HG02870 (cell line): ENCODE measurements around the gene SLC6A3.

Experiments used
- ATAC-seq: cut with Tn5 transposase; IDR thresholded peaks from one replicate; pipeline ENCODE4 v1.9.1; 2021; ENCODE audit warnings: mild to moderate bottlenecking, moderate library complexity; ENCODE audit not compliant: unreplicated experiment

Gene SLC6A3

DNA sequence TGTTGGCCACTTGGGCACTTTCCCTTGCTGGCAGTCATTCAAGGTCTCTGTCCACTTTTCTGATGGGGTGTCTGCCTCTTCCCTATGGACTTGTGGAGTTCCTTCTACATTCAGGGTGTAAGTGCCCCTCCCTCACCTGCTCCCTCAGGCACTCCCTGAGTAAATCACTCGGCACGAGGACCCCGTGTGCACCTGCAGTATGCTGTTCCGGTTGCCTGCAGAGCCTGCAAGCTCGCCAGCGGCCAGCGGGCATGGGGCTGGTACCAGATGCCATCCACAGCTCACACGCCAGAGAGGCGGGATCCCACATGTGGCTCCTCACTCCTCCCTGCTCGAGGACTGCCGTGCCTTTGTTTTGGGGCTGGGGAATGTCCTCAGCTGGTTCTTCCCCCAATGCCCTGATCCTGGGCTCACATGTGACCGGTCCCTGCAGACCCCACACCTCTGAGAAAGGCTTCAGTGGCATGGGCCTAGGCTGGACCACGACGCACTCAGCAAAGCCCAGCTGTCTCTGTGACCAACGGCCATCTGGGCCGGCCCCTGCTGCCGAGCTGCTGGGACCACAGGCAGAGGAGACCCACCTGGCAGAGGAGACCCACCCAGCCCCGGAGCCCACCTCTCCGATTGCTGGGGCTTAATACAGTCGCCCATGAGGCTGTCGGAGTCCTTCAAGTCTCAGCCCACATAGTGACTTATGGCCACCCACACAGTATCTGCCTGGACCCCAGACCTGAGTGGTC is 54.2 kb downstream of the SLC6A3 start:
- ATAC-seq = no peak

DNA sequence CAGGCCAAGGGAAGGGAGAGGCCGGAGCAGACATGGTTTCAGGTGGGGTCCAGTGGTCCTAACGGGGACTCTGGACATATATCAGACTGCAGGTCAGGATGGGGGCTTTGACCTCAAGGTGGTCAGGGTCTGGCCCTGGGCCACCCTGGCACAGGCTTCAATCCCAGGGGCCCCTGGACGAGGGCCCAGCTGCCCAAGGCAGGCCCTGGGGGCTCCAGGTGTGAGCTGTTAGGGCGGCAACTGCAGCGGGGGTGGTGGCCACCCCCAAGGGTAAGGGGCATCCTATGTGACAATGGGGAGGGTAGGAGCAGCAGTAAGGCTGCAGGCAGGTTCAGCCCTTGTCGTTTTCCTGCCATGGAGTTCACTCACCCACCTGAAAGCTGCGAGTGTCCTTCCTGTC is 54.9 kb downstream of the SLC6A3 start:
- ATAC-seq = no peak

DNA sequence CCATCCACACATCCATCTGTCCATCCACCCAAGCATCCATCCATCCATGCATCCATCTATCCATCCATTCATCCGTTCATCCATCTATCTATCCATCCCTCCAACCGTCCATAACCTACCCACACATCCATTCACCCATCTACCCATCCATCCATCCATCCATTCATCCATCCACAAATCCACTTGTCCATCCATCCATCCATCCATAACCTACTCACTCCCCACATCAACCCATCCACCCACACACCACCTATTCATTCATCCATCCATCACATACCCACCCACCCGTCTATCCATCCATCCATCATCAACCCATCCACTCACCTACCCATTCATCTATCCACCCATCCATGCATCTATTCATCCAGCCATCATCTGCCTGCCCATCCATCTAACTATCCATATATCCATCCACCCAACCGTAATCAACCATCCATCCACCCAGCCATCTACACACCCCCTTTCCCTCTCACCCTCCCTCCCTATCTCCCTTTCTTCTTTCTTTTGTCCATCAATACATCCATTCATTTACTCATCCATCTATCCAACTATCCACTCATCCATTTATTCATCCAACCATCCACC is 56.8 kb downstream of the SLC6A3 start:
- ATAC-seq = no peak

DNA sequence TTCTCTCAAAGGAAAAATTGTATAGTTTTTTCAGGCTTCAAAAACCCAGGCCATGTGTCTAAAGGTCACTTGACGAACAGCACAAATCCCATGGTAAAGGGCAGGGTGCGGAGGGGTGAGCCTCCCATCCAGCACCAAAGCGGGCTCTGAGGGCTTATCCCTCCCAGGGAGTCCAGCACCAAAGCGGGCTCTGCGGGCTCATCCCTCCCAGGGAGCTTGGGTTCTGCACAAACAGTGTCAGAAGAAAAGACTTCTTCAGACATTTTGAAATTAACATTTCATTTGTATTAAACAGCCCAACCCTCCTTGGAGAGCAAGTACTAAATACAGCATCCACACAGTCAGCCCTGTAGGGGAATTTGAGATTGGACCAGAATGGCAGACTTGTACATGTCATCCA is 57.4 kb downstream of the SLC6A3 start:
- no peak for ATAC-seq

DNA sequence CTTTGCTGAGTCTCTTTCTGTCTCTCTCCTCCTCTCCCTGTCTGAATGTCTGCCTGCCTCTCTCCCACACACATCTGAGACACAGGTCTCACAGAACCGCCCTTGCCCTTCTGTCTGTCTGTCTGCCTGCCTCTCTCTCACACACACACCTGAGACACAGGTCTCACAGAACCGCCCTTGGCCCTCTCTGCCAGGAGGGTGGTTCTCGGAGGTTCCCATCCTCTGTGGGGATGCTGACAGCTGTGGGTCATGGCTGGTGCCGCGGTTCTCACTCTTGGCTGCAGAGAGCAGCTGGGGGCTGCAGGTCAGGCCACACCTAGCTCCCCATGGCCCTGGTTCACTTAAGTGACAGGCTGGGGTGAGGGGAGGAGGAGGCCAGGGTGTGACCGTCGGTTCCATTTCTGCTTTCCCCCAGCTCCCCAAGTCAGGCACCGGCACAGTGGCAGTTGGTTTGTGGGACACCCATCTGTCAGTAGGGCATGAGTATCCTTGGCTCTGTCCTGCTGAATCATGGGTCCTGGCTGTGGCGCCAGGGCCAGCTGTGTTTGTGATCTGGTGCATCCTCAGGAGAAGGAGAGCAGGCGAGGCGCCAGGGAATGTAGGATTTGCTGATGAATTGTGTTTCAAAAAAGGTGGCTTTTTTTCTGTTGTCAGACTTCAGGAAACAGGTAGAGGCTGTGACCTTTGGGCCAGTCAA is 58.0 kb downstream of the SLC6A3 start:
- no peak for ATAC-seq

DNA sequence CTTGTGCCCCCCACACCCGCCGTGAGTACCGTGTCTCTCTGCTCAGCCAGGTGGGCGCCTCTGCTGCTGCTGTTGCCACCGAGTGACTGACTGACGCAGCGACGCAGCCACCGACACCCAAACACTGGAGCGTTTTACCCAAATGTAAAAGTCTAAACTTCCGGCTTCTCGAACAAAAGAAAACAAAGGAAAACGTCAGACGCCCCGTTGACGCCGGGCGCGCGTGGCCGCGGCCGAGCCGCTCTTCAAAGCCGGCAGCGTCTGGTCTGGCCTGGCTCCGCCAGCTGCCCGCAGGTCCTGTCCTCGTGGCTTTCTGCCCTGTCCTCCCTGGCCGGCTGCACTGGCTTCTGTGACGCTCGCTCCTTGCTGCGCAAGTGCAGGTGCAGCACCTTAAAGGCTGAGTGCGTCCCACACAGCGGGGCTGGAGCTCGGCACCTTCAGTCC is 58.9 kb downstream of the SLC6A3 start:
- peak; percentile 40 for ATAC-seq

DNA sequence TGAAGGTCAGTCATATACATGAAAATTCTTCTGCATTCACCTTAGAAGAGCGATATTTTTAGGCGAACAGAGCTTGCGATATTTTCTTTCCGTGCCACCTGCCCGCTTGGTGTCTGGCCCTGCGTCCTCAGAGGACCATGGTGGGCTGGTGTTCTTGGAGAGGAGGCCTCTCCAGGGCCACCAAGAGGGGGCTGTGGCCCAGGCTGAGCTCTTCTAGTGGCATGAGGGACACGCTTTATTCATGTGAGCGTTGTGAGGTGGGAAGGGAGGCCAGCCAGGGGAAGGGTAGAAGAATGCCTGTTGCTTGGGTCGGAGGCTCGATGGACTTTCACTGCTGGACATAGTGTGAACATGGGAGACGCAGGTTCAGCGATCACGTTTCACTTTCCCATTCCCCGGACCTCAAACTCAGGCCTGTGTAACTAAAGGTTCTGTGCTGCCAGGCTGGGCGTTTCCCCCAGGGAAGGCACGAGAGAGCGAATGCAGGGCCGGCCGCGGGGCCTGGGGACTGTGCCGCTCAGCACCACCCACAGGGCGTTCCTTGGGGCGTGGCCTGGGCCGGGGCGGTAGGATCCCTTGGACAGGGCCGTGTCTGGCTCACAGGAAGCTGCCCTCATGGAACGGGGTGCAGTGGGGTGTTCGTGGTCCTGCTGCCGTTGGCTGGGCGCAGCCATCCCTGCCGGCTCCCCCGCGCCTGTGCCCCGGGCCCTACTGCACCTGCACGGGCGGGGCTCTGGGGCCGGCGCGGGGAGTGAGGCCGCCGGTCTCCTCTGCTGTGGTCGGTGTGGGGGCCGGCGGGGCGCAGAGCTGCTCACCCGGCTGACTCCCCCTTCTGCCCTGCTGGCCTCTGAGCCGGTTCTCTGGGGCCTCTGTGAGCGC is 59.6 kb downstream of the SLC6A3 start:
- peak; percentile 94 for ATAC-seq

DNA sequence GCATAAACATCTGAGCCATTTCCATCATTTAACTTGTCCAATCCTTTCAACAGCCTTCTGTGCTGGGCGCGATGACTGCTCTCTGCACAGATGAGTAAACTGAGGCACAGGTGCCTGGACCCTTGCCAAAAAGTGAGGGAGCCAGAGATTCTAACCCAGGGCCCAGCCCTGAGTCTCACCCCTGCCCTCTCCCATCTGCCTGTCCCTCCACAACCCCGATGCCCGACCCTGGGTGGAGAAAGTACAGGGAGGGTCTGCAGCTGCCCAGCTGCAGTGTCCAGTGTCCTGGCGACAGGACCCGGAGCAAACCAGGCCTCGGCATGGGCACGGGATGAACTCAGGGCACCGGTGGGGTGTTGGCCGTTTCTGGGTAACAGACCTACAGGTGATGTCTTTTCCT is 60.7 kb downstream of the SLC6A3 start:
- ATAC-seq = no peak

DNA sequence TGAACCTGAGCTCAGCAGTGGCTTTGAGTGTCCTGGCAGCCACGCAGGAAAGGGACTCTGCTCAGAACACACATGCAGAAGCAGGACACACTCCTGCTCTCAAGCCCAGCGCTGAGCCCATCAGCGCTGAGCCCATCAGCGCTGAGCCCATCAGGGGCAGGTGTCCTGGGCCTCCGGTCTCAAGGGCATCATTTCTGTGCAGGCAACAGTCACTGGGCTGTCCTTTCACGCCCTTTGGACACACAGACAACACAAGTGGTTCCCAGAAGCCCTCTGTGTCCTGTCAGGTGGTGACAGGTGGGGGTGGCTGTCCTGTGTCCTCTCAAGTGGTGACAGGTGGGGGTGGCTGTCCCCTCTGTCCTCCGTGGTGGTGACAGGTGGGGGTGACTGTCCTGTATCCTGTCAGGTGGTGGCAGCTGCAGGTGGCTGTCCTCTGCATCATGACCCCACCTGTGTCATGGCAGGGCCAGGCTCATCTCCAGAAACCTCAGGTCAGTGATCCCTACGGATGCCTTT is 61.3 kb downstream of the SLC6A3 start:
- ATAC-seq = no peak

DNA sequence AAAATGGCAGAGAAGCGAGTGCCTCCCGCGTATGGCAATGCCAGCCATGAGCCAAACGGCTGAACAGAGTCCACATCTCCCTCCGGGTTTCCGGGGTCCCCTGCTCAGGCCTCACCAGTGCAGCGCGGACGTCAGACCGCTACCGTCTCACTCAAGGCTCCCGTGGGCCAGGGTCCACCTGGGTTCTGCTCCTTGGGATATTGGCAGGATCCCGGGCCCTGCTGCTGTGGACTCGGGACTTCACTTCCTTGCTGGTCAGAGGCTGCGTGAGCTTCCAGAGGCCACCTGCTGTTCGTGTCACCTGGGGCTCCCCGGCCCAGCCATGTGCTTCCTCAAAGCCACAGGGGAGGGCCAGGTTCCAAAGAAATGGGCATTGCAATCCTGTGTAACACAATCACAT is 61.9 kb downstream of the SLC6A3 start:
- no peak for ATAC-seq

DNA sequence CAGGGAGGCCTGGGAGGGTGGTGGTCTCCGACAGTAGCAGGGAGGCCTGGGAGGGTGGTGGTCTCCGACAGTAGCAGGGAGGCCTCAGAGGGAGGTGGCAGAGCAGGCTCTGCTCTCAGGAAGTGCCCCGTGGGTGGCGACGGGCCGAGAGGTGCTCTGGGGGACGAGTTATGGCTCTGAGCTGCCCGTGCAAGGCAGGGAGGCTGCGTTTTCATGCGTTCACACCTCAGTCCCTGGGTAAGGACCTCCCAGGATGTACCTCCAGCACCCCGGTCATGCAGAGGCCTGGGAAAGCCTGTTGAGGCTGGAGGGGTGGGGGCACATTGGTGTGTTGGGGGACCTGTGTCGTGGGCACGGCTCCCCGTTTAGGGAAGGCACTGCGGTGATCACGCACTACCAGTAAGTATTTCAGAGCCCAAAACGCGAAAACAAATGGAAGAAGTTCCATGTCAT is 63.0 kb downstream of the SLC6A3 start:
- no peak for ATAC-seq

DNA sequence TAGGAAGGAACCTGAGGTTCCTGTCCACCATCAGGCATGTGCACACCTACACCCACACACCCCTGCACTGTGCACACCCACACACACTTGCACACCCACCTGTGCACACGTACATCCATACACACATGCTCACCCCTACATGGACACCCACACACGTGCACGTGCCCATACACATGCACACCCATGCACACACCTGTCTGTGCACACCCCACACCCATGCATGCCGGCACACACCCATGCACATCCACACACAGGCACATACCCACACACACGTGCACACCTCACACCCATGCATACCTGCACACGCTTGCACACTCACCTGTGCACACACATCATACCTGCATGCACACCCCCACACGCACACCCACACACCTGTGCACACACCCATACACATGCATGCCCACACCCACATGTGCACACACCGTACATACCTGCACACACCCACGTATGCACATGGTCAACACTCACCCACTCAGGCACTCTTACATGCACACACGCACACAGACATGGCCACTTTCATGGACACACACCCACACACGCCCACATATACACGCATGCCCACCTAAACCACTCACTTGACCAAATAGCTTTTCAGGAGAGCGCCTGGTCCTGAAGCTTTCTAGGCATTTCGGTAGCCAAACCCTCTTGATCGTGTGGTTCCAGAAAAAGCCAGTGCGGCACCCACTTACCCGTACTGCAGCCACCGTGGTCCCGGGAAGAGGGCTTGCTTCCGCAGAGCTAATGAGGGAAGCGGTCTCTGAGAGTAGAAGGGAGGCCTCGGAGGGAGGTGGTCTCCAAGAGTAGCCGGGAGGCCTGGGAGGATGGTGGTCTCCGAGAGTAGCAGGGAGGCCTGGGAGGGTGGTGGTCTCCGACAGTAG is 63.6 kb downstream of the SLC6A3 start:
- ATAC-seq = no peak

DNA sequence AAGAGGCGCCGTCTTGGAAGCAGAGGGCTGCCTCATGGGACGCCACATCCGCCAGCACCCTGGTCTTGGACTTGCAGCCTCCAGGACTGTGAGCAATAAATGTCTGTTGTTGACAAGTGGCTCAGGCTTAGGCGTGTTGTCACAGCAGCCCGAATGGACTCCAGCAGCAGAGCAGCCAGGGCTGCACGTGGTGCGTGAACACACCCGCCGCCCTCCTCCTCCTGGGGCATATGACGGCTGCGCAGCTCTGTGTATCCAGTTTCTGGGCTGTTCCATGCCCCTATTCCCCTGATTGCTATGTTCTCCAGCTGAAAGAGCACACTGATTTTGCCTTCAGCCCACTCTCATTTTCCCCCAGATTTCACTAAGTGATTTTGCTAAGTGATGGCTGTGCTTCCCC is 64.3 kb downstream of the SLC6A3 start:
- ATAC-seq = no peak

DNA sequence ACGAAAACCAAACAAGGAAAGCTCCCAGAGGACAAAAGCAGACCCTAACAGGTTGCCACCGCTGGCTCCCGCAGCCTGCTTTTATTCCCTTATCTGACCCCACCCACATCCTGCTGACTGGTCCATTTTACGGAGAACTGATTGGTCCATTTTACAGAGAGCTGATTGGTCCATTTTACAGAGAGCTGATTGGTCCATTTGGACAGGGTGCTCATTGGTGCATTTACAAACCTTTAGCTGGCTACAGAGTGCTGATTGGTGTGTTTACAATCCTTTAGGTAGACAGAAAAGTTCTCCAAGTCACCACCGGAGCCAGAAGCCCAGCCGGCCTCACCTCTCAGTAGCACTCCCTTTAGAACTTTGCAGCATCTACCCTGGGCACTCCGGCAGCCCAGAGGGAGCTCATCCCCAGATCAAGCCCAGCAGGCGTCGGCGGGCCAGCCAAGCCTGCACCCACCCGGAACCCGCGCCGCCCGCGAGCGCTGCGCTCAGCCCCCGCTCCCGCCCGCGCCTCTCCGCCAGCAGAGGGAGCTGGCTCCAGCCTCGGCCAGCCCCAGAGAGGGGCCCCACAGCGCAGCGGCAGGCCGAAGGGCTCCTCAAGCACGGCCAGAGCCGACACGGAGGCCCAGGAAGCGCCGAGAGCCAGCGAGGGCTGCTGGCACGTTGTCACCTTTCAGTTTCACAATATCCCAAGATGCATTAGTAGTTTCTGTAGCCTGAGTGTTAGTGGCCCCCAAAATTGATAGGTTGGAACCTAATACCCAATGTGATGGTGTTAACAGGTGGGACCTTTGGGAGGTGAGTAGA is 65.0 kb downstream of the SLC6A3 start:
- peak; percentile 56 for ATAC-seq

DNA sequence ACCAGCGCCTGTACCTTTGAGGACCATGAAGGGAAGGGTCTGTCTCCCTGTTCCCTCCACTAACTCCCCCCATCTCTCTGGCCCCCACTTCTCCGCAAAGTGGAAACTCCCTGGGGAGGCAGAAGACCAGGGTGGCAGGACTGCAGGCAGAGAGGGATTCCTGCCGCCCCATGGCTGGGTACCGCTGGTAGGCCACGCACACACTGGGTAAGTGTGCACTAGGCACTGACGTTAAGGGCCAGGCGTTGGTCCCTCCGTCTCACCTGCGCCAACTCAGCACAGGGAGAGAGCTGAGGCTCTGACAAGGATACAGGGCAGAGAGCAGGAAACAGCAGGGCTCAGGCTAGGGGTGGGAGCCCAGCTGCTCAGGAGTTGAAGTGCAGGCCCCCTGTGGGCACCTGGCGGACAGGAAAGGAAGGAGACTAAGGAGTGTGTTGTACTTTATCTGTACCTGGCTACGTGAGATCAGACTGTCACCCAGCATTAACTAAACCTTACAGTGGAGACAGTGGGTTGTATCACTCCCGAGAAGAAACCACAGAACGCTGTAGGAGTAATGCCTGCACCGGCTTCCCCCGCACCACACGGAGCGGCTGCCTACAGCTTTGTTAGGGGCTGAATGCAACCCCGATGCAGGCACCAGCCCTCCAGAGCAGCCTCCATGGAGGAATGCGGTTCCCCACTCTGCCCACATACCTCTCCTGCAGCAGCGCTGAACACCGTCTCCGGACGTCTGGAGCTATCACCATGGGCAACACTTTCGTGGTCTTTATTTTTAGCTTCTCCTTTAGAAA is 66.2 kb downstream of the SLC6A3 start:
- no peak for ATAC-seq

DNA sequence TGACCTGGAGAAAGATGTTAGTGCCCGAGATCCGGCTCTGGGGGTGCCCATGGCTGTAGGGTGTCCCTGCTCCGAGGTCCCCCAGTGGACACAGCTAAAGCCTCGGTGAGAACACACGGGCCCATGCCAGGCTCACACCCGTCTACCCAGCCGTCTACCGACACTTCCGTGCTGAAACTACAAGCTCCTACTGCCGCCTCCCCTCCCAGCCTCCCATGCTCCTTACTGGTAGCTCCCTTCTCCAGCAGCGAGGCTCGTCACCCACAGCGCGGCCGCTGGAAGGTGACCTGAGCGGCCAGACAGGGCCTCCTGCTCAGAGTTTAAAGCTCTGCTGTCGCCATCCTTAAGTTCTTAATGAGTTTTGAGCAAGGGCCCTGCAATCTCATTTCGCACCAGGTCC is 67.1 kb downstream of the SLC6A3 start:
- no peak for ATAC-seq

DNA sequence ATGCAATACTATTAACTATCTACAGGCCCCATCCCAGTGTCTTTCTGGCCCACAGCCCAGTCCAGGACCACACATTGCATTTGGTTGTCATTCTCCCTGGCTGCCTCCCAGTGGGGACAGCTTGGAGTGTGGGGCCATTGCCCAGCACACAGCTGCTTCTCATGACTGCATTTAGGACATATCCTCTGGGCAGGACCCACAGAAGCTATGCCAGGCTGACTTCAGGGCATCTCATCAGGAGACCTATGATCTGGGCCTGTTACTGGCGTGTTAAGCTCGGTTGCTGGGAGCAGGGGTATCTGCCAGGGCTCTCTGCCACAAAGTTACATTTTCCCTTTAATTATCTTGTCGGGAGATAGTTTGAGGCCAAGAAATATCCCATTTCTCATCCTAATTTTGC is 68.3 kb downstream of the SLC6A3 start:
- ATAC-seq = no peak
